ENCODE results near the gene LPAR2. TPM values are rescaled to one million over a fixed set of nuclear protein-coding genes. Genes with fewer than 3 reads are reported as not detected.

The LPAR2 gene
- total and polyA plus RNA-seq, 2 of the 13 experiments (the other 11 are each of a cell fraction or from before 2014, with no cell fraction given) = 0.86 to 3.6 TPM

GRCh38 chr19:19626516-19627472, 1.2 kb downstream of the LPAR2 start:
- BruUV-seq (replicated peaks) = no TSS peak
- ChIA-PET POLR2A (no interaction called here), CTCF (ENCODE audit: low intra/inter-chr PET ratio, low total read pairs) (no interaction called here)
- Histone ChIP-seq H3K4me2 (ENCODE audit: low read depth, low read length) (no peak overlapping the region), H3K36me3 (replicated peaks in 1 of 2; ENCODE audit: control insufficient read depth in 1 of 2, insufficient read depth in 2 of 2, low read length in 2 of 2) (no peaks in the 10 kb centered on the region), H2AFZ (ENCODE audit: low read length) (no peak overlapping the region), H3K9me3 (ENCODE audit: low read length) (no peaks in the 10 kb centered on the region), H3K79me2 (ENCODE audit: insufficient read depth, low read length) (no peaks in the 10 kb centered on the region), H3K27me3 (ENCODE audit: control insufficient read depth in 1 of 2, insufficient read depth in 2 of 2, low read length in 2 of 2) (no peaks in the 10 kb centered on the region; a peak in 1 of 5 replicates), H4K20me1 (ENCODE audit: insufficient read depth, low read length) (no peaks in the 10 kb centered on the region), H3K4me1 (ENCODE audit: insufficient read depth, low read length) (no peaks in the 10 kb centered on the region), H3K27ac (ENCODE audit: extremely low read length, insufficient read depth, low read length) (no peak overlapping the region), H3K4me3 (replicated peaks in 1 of 3; ENCODE audit: insufficient read depth in 1 of 3, low read depth in 2 of 3, low read length in 3 of 3) (no peak overlapping the region), H3K9ac (ENCODE audit: insufficient read depth, low read depth, low read length) (no peak overlapping the region)
- intact Hi-C loops (cut with micrococcal nuclease; ENCODE audit: unreplicated experiment) (no loop called here), in situ Hi-C loops (cut with HindIII; ENCODE audit: extremely low pct_ligation_motif_present, low pct_unique_long_range_greater_than_20kb) (no loop called here)
- DNase-seq (ENCODE audit: low spot score) = no peak
- no peak for FAIRE-seq
- no peak for TF ChIP-seq NFRKB (IDR thresholded peaks at IDR 0.05)
- no peak for TF ChIP-seq ZNF619 (CRISPR knock-in tag; IDR thresholded peaks at IDR 0.05)
- no peak; the same call in 2 of the 3 replicates for ATAC-seq
- WGBS (ENCODE audit: low lambda C conversion rate) = 85% methylated on average over 32 of the region's 48 CpGs

- H3K4me3 ChIP-seq (replicated peaks in 1 of 3; ENCODE audit: insufficient read depth in 1 of 3, low read depth in 2 of 3, low read length in 3 of 3) = no peak overlapping the region
- no peak overlapping the region for H2AFZ ChIP-seq (ENCODE audit: low read length)
- no peak overlapping the region for H3K27ac ChIP-seq (ENCODE audit: extremely low read length, insufficient read depth, low read length)
- POLR2A ChIA-PET = no interaction called here
- no peak overlapping the region for H3K4me2 ChIP-seq (ENCODE audit: low read depth, low read length)
- intact Hi-C loops (cut with micrococcal nuclease; ENCODE audit: unreplicated experiment) (no loop called here), in situ Hi-C loops (cut with HindIII; ENCODE audit: extremely low pct_ligation_motif_present, low pct_unique_long_range_greater_than_20kb) (no loop called here)
- 81% methylated on average over 17 of the region's 19 CpGs for WGBS (ENCODE audit: low lambda C conversion rate)
- no peaks in the 10 kb centered on the region for H3K9me3 ChIP-seq (ENCODE audit: low read length)
- FAIRE-seq = no peak
- CTCF ChIA-PET (ENCODE audit: low intra/inter-chr PET ratio, low total read pairs) = no interaction called here
- no peak for DNase-seq (ENCODE audit: low spot score)
- H3K4me1 ChIP-seq (ENCODE audit: insufficient read depth, low read length) = peaks cover 13% of the 10 kb centered on the region
- no peaks in the 10 kb centered on the region for H3K36me3 ChIP-seq (replicated peaks in 1 of 2; ENCODE audit: control insufficient read depth in 1 of 2, insufficient read depth in 2 of 2, low read length in 2 of 2)
- TF ChIP-seq PAWR (CRISPR knock-in tag; IDR thresholded peaks at IDR 0.05; ENCODE audit: borderline replicate concordance) (no peak), CEBPG (CRISPR knock-in tag; IDR thresholded peaks at IDR 0.05) (no peak), ZNF496 (CRISPR knock-in tag; IDR thresholded peaks at IDR 0.05; ENCODE audit: insufficient replicate concordance) (no peak), ZNF660 (CRISPR knock-in tag; IDR thresholded peaks at IDR 0.05; ENCODE audit: borderline replicate concordance, low read depth) (no peak), SOX5 (CRISPR knock-in tag; IDR thresholded peaks at IDR 0.05; ENCODE audit: borderline replicate concordance) (no peak), SMAD1 (CRISPR knock-in tag; IDR thresholded peaks at IDR 0.05; ENCODE audit: borderline replicate concordance, low read depth) (no peak), ZFX (CRISPR knock-in tag; IDR thresholded peaks at IDR 0.05; ENCODE audit: low read depth) (no peak), TARDBP (CRISPR knock-in tag; IDR thresholded peaks at IDR 0.05) (no peak), ZNF841 (CRISPR knock-in tag; IDR thresholded peaks at IDR 0.05; ENCODE audit: borderline replicate concordance) (no peak), ZNF703 (CRISPR knock-in tag; IDR thresholded peaks at IDR 0.05; ENCODE audit: borderline replicate concordance) (no peak), ZMYM3 (CRISPR knock-in tag; IDR thresholded peaks at IDR 0.05) (no peak)
- BruUV-seq (replicated peaks) = no TSS peak
- no peak overlapping the region for H3K9ac ChIP-seq (ENCODE audit: insufficient read depth, low read depth, low read length)
- ATAC-seq = no peak
- no peaks in the 10 kb centered on the region; a peak in 1 of 5 replicates for H3K27me3 ChIP-seq (ENCODE audit: control insufficient read depth in 1 of 2, insufficient read depth in 2 of 2, low read length in 2 of 2)
- H3K79me2 ChIP-seq (ENCODE audit: insufficient read depth, low read length) = no peaks in the 10 kb centered on the region
- no peaks in the 10 kb centered on the region for H4K20me1 ChIP-seq (ENCODE audit: insufficient read depth, low read length)
These were observed 3.9 kb downstream of the LPAR2 start for GRCh38 chr19:19624032-19624570.

All from HepG2 (cell line).